K562 (cell line): ENCODE results near the gene LY6G6F. TPM values are rescaled to one million over a fixed set of nuclear protein-coding genes. Genes with fewer than 3 reads are reported as not detected.

Experiments used
- ARID3B ChIP-seq: fragments of 250-450 bp; sonication (Bioruptor Pico); IDR thresholded peaks from 2 replicates; pipeline ENCODE4 v1.4.0; 2020; ENCODE audit warnings: borderline replicate concordance
- BRCA1 ChIP-seq, 2 experiments: fragments of 450-650 bp in 1 of 2; sonication (generic) in 1 of 2; formaldehyde crosslinking in 1 of 2; IDR thresholded peaks; 2 replicates each; pipeline versions ENCODE4 v1.5.0 to v1.6.1; 2017 to 2020; ENCODE audit warnings: mild to moderate bottlenecking in 1 of 2, missing genetic modification reagents in 1 of 2
- DMBX1 ChIP-seq: fragments of 250-450 bp; sonication (Bioruptor Pico); IDR thresholded peaks from 2 replicates; pipeline ENCODE4 v1.8.0; 2022; ENCODE audit warnings: inconsistent platforms, mild to moderate bottlenecking, moderate library complexity, borderline replicate concordance
- E2F8 ChIP-seq: fragments of 450-650 bp; IDR thresholded peaks from 2 replicates; pipeline ENCODE4 v1.7.1; 2018; ENCODE audit warnings: mild to moderate bottlenecking, low read depth; ENCODE audit not compliant: partially characterized antibody
- FOXP1 ChIP-seq: sonication (generic); formaldehyde crosslinking; IDR thresholded peaks from 2 replicates; pipeline ENCODE4 v1.8.0; 2022; ENCODE audit warnings: mild to moderate bottlenecking, missing genetic modification reagents
- GTF2E2 ChIP-seq: fragments of 200-800 bp; sonication (Bioruptor generic); IDR thresholded peaks from 2 replicates; pipeline ENCODE4 v1.6.1; 2016; ENCODE audit warnings: missing genetic modification characterization, missing compliant biosample characterization
- MCM3 ChIP-seq: fragments of 450-650 bp; IDR thresholded peaks from 2 replicates; pipeline ENCODE4 v1.6.1; 2016
- MXI1 ChIP-seq: IDR thresholded peaks from 2 replicates; pipeline ENCODE4 v1.6.1; 2011; ENCODE audit warnings: low read depth, mild to moderate bottlenecking, improper control_type of control experiment, low read length
- MYNN ChIP-seq, 2 experiments: sonication (generic); formaldehyde crosslinking in 1 of 2; IDR thresholded peaks; 2 replicates each; pipeline versions ENCODE4 v1.5.0 to v1.6.1; 2016 to 2020; ENCODE audit warnings: antibody characterized with exemption in 1 of 2, missing genetic modification reagents in 1 of 2
- POLR2AphosphoS5 ChIP-seq: IDR thresholded peaks from 2 replicates; pipeline ENCODE4 v1.6.1; 2011; ENCODE audit warnings: mild to moderate bottlenecking, low read depth, low read length, moderate library complexity; ENCODE audit not compliant: control insufficient read depth, insufficient read depth
- PTRF ChIP-seq: fragments of 450-650 bp; IDR thresholded peaks from 2 replicates; pipeline ENCODE4 v1.6.1; 2016; ENCODE audit warnings: mild to moderate bottlenecking, missing genetic modification characterization, missing compliant biosample characterization
- SMARCC2 ChIP-seq: fragments of 450-650 bp; IDR thresholded peaks from 2 replicates; pipeline ENCODE4 v1.6.1; 2017; ENCODE audit warnings: antibody characterized with exemption, moderate library complexity, mild to moderate bottlenecking, low read depth
- TAF7 ChIP-seq: fragments of 450-650 bp; IDR thresholded peaks from 2 replicates; pipeline ENCODE4 v1.6.1; 2016; ENCODE audit warnings: missing genetic modification characterization, missing compliant biosample characterization
- TBL1XR1 ChIP-seq, 2 experiments: IDR thresholded peaks; 2 replicates each; pipeline ENCODE4 v1.6.1; 2012; ENCODE audit warnings: improper control_type of control experiment in 2 of 2, low read length in 2 of 2, mild to moderate bottlenecking in 1 of 2
- ZBTB12 ChIP-seq: fragments of 250-450 bp; sonication (Bioruptor Pico); IDR thresholded peaks from 2 replicates; pipeline ENCODE4 v1.4.0; 2020
- ZBTB49 ChIP-seq: sonication (generic); formaldehyde crosslinking; IDR thresholded peaks from 2 replicates; pipeline ENCODE4 v1.8.0; 2022; ENCODE audit warnings: missing genetic modification reagents, mild to moderate bottlenecking, borderline replicate concordance
- ZNF696 ChIP-seq: fragments of 250-450 bp; sonication (Bioruptor Pico); conservative IDR thresholded peaks from 2 replicates; pipeline ENCODE4 v1.4.0; 2020; ENCODE audit warnings: mild to moderate bottlenecking, moderate library complexity
- polyA plus RNA-seq, 8 experiments: library from polyadenylated mRNA; depleted of rRNA in 4 of 8; stranded (reverse) in 5 of 8; unstranded in 3 of 8; fragments of >200 nt; fragmentation: Nextera tagmentation in 2 of 8; fragmentation: Illumina TruSeq in 1 of 8; extraction: Ambion mirVana in 2 of 8; extraction: Trizol in 1 of 8; gene quantifications; 2 replicates each; pipeline versions ENCODE4 v1.2.1 to v1.2.3, GENCODE V29; 2011 to 2014; ENCODE audit warnings: inconsistent platforms in 1 of 8, missing spikeins in 1 of 8
- total RNA-seq, 7 experiments: library from RNA; depleted of rRNA in 6 of 7; stranded (reverse); fragments of >200 nt in 6 of 7; fragmentation: Illumina TruSeq in 2 of 7; extraction: Trizol in 2 of 7; gene quantifications; 2 replicates each; pipeline versions ENCODE4 v1.2.1 to v1.2.3, GENCODE V29; 2011 to 2021; ENCODE audit warnings: low replicate concordance in 1 of 7
- TF ChIP-seq, protein P1 (sequence below): sonication (generic); formaldehyde crosslinking; IDR thresholded peaks from 2 replicates; pipeline ENCODE4 v1.5.0; 2020; ENCODE audit warnings: missing genetic modification reagents

Gene LY6G6F
- total and polyA plus RNA-seq, 9 of the 15 experiments (the other 6 are each of a cell fraction or from before 2014, with no cell fraction given): 0.14 to 0.50 (median 0.28) TPM; not detected in 2

DNA sequence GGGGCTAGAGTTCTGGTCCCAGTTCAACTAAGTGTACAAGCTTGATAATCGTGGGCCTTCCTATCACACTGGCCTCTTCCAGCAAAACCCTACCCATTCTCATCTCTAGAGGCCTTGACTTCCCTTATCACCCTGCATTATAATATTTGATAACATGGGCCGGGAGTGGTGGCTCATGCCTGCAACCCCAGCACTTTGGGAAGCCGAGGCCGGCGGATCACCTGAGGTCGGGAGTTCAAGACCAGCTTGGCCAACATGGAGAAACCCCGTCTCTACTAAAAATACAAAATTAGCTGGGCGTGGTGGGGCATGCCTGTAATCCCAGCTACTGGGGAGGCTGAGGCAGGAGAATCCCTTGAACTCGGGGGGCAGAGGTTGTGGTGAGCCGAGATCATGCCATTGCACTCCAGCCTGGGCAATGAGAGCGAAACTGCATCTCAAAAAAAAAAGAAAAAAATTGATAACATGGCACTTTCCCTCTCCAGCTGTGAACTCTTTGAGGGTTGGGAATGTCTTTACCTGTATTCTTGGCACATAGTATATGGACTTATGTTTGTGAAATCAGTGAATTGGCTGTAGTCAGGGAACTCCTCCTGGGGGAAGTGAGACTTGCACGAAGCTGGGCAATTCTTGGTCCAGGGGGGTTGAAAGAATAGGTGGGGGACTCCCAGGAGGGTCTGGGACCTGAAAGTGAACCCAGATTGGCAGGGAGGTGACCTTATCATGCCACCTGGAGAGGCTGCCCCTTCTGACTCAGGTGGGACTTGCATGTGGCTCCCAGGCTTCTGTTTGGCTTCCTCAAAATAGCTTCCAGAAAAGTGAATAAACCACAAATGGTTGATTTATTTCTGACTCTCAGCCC, 45.2 kb upstream of the LY6G6F start (continued):
- no peak for TF ChIP-seq TAF7
- TF ChIP-seq, protein P1, sequence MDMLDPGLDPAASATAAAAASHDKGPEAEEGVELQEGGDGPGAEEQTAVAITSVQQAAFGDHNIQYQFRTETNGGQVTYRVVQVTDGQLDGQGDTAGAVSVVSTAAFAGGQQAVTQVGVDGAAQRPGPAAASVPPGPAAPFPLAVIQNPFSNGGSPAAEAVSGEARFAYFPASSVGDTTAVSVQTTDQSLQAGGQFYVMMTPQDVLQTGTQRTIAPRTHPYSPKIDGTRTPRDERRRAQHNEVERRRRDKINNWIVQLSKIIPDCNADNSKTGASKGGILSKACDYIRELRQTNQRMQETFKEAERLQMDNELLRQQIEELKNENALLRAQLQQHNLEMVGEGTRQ: no peak
- TF ChIP-seq ARID3B (CRISPR knock-in tag): no peak
- TF ChIP-seq BRCA1 (IDR thresholded peaks at IDR 0.05): no peak
- no peak for TF ChIP-seq BRCA1 (CRISPR knock-in tag; IDR thresholded peaks at IDR 0.05)
- no peak for TF ChIP-seq MXI1
- no peak for TF ChIP-seq DMBX1
- TF ChIP-seq E2F8: no peak
- TF ChIP-seq ZNF696 (CRISPR knock-in tag): no peak
- TF ChIP-seq SMARCC2: no peak
- TF ChIP-seq TBL1XR1 (IDR thresholded peaks at IDR 0.05; ENCODE audit: low read length in 2 of 2): no peak
- TF ChIP-seq MCM3: no peak
- TF ChIP-seq PTRF (tag): no peak
- TF ChIP-seq MYNN (IDR thresholded peaks at IDR 0.05): no peak
- TF ChIP-seq MYNN (CRISPR knock-in tag; IDR thresholded peaks at IDR 0.05): no peak
- TF ChIP-seq FOXP1: no peak
- no peak for TF ChIP-seq POLR2AphosphoS5
- peak; percentile 11; the same call in 1 of the 2 replicates for TF ChIP-seq ZBTB49 (CRISPR knock-in tag)
- no peak for TF ChIP-seq GTF2E2 (tag)
- TF ChIP-seq ZBTB12 (CRISPR knock-in tag): no peak
